CD4-positive, CD25-positive, alpha-beta regulatory T cell (primary cell): ENCODE measurements around the gene NDST4. TPM values are rescaled to one million over a fixed set of nuclear protein-coding genes. Genes with fewer than 3 reads are reported as not detected.

Experiments used
- ATAC-seq, 2 donors: fragments of 150-1000 bp; cut with Tn5 transposase; one replicate each; pipeline ENCODE4 v1.10.0; 2021; ENCODE audit warnings: low read depth in 2 of 2, moderate number of reproducible peaks in 2 of 2, moderate library complexity in 1 of 2
- DNase-seq, 3 donors: peaks; one replicate each; pipeline versions ENCODE4 v3.0.0 to v3.0.0-alpha.2; 2012 to 2022; ENCODE audit warnings: mixed read lengths in 1 of 3
- H3K27ac ChIP-seq: one replicate; pipeline ENCODE4 v1.7.0; 2013; ENCODE audit warnings: mild to moderate bottlenecking, low read length; ENCODE audit not compliant: insufficient read depth, poor library complexity, severe bottlenecking
- H3K27me3 ChIP-seq: one replicate; pipeline ENCODE4 v1.7.0; 2013; ENCODE audit warnings: low read length; ENCODE audit not compliant: control insufficient read depth, insufficient read depth
- H3K36me3 ChIP-seq: one replicate; pipeline ENCODE4 v1.7.0; 2013; ENCODE audit warnings: mild to moderate bottlenecking, low read length, moderate library complexity; ENCODE audit not compliant: control insufficient read depth, insufficient read depth
- H3K4me1 ChIP-seq: 2 replicates; pipeline ENCODE4 v1.7.0; 2013; ENCODE audit warnings: mild to moderate bottlenecking, low read length; ENCODE audit not compliant: insufficient read depth, control insufficient read depth, poor library complexity, severe bottlenecking
- H3K4me3 ChIP-seq: one replicate; pipeline ENCODE4 v1.7.0; 2013; ENCODE audit warnings: low read depth, mild to moderate bottlenecking, low read length, moderate library complexity
- H3K9me3 ChIP-seq, 2 experiments: 1 replicate in 1 of 2; 2 replicates in 1 of 2; pipeline ENCODE4 v1.7.0; 2013; ENCODE audit warnings: low read length in 2 of 2, mild to moderate bottlenecking in 1 of 2, moderate library complexity in 1 of 2; ENCODE audit not compliant: control insufficient read depth in 2 of 2
- H3K27ac Mint-ChIP-seq, 3 donors: one replicate each; pipeline ENCODE4 v1.8.0; 2020 to 2022; ENCODE audit warnings: mild to moderate bottlenecking in 3 of 3, mixed read lengths in 3 of 3, moderate library complexity in 2 of 3
- H3K27me3 Mint-ChIP-seq: one replicate; pipeline ENCODE4 v1.8.0; 2022; ENCODE audit warnings: mild to moderate bottlenecking, mixed read lengths
- H3K36me3 Mint-ChIP-seq: one replicate; pipeline ENCODE4 v1.8.0; 2020; ENCODE audit warnings: mixed read lengths
- H3K4me1 Mint-ChIP-seq, 4 donors: one replicate each; pipeline ENCODE4 v1.8.0; 2020 to 2022; ENCODE audit warnings: mixed read lengths in 4 of 4, mild to moderate bottlenecking in 1 of 4
- H3K4me3 Mint-ChIP-seq, 4 donors: one replicate each; pipeline ENCODE4 v1.8.0; 2020 to 2022; ENCODE audit warnings: mild to moderate bottlenecking in 4 of 4, mixed read lengths in 4 of 4, moderate library complexity in 3 of 4
- H3K9me3 Mint-ChIP-seq, 7 donors: one replicate each; pipeline ENCODE4 v1.8.0; 2020 to 2022; ENCODE audit warnings: mixed read lengths in 7 of 7, mild to moderate bottlenecking in 3 of 7, moderate library complexity in 2 of 7
- polyA plus RNA-seq, 4 donors: library from polyadenylated mRNA; unstranded; fragments of 300-500 nt; fragmentation: Illumina TruSeq; gene quantifications; one replicate each; pipeline ENCODE4 v1.2.3, GENCODE V29; 2021
- total RNA-seq: library from RNA; stranded (reverse); gene quantifications from one replicate; pipeline ENCODE4 v1.2.3, GENCODE V29; 2022

The NDST4 gene
- total and polyA plus RNA-seq, 5 donors from 2014 or later, result not detected

GRCh38 chr4:114924311-114924710 is 189.1 kb downstream of the NDST4 start:
- H3K27me3 Mint-ChIP-seq, result no peaks in the 10 kb centered on the region
- no peak for ATAC-seq
- no peaks in the 10 kb centered on the region for H3K4me1 Mint-ChIP-seq

GRCh38 chr4:114922592-114922933 is 190.9 kb downstream of the NDST4 start:
- no peaks in the 10 kb centered on the region for H3K4me1 Mint-ChIP-seq

More at GRCh38 chr4:114924311-114924710, 189.1 kb downstream of the NDST4 start:
- no peaks in the 10 kb centered on the region for H3K4me1 ChIP-seq
- H3K36me3 ChIP-seq, result no peaks in the 10 kb centered on the region
- H3K9me3 ChIP-seq, result no peaks in the 10 kb centered on the region
- Mint-ChIP-seq H3K27ac (no peak overlapping the region), H3K4me3 (no peak overlapping the region), H3K36me3 (no peaks in the 10 kb centered on the region), H3K9me3 (peaks cover 0 to 6% (median 3%) of the 10 kb centered on the region in 7 donors)
- no peak overlapping the region for H3K4me3 ChIP-seq
- H3K27ac ChIP-seq, result no peak overlapping the region
- H3K27me3 ChIP-seq, result no peaks in the 10 kb centered on the region
- no peak for DNase-seq

DNA sequence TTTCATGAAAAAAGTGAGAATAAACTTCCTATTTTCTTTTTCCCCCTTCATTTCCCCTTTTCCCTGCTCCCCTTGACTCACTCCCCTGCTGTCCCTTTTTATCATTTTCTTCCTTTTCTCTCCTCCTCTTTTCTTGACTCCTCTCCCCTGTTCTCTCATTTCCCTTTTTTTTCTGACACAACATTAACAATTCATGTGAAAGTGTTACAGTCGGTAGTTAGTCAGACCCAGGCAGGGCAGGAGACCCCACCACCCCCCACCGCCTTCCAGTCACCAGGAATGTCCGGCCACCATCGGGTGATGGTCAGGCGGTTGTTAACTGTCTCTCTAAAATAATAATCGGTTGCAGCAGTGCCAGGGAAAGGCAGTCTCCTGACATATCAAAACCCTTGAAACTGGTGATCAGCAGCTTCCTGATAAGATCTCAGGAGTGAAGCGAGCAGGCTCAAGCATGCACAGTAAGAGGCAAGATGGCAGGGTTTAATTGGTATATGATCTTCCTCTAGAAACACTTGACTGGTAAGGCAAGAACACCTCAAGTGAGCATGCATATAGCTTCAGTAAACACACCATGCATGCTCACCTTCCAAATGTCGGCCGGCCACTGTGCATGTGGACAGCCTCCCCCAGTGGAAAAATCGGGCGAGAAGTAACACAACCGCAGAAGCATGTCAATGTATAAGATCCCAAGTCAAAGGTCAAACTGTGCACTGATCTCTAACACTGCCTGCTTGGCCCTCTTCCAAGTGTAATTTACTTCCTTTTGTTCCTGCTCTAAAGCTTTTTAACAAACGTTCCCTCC is 191.4 kb downstream of the NDST4 start:
- no peaks in the 10 kb centered on the region for H3K9me3 ChIP-seq
- DNase-seq (no peak), ATAC-seq (no peak)
- peaks cover 0 to 3% (median 0%) of the 10 kb centered on the region in 7 donors for H3K9me3 Mint-ChIP-seq
- H3K36me3 ChIP-seq, result no peaks in the 10 kb centered on the region
- H3K27me3 Mint-ChIP-seq, result no peaks in the 10 kb centered on the region
- H3K27ac Mint-ChIP-seq, result no peak overlapping the region
- H3K4me1 Mint-ChIP-seq, result no peaks in the 10 kb centered on the region
- no peaks in the 10 kb centered on the region for H3K27me3 ChIP-seq
- H3K4me3 Mint-ChIP-seq, result no peak overlapping the region
- no peaks in the 10 kb centered on the region for H3K36me3 Mint-ChIP-seq
- no peaks in the 10 kb centered on the region for H3K4me1 ChIP-seq
- no peak overlapping the region for H3K27ac ChIP-seq
- no peak overlapping the region for H3K4me3 ChIP-seq

More at GRCh38 chr4:114922592-114922933, 190.9 kb downstream of the NDST4 start:
- H3K27me3 ChIP-seq, result no peaks in the 10 kb centered on the region
- H3K4me1 ChIP-seq, result no peaks in the 10 kb centered on the region
- Mint-ChIP-seq H3K9me3 (peaks cover 0 to 3% (median 0%) of the 10 kb centered on the region in 7 donors), H3K27ac (peak overlapping the region in 1 of 3 donors; percentile 21), H3K27me3 (no peaks in the 10 kb centered on the region), H3K4me3 (no peak overlapping the region), H3K36me3 (no peaks in the 10 kb centered on the region)
- H3K27ac ChIP-seq, result no peak overlapping the region
- DNase-seq (no peak), ATAC-seq (no peak)
- no peak overlapping the region for H3K4me3 ChIP-seq
- no peaks in the 10 kb centered on the region for H3K36me3 ChIP-seq
- no peaks in the 10 kb centered on the region for H3K9me3 ChIP-seq

DNA sequence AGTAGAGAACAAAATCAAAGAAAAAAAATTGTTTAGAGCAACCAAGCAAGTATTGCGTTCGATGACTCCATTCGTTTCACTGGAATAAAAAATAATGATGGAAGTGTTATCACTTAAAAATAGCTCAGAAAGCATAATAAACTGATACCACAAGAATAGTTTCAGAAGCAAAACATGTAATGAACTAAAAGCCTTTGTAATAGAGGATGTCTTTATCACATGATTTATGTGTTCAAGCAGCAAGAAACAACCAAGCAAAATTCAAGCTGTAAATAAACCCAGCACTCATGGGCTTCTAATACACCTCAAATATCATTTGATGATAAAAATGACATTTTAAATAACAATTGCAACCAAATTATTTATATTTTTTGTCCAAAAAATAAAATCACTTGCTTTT is 192.2 kb downstream of the NDST4 start:
- H3K9me3 Mint-ChIP-seq, result peaks cover 0 to 3% (median 0%) of the 10 kb centered on the region in 7 donors
- H3K4me3 Mint-ChIP-seq, result no peak overlapping the region

DNA sequence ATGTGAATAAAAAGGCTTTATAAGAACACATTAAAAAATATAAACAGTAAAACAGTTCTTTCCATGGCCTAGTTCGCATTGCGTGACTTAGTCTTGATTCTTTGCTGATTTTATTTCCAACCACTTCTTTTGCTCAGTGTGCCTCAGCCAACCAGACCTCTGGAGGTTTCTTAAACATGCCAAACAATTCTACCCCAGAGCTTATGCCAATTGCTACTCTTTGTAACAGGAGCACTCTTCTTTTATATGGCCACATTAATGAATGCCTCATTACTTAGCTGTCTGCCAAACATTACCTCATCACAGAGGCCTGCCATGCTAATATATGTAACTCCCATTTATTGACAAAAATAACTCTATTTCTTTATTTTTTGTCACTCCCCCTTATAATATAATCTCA is 202.3 kb downstream of the NDST4 start:
- Histone ChIP-seq H3K36me3 (no peaks in the 10 kb centered on the region), H3K4me3 (no peak overlapping the region), H3K27ac (no peak overlapping the region), H3K9me3 (no peaks in the 10 kb centered on the region), H3K27me3 (no peaks in the 10 kb centered on the region), H3K4me1 (no peaks in the 10 kb centered on the region)
- no peak for DNase-seq
- no peak for ATAC-seq
- H3K27ac Mint-ChIP-seq, result no peak overlapping the region
- H3K4me3 Mint-ChIP-seq, result no peak overlapping the region
- H3K27me3 Mint-ChIP-seq, result no peaks in the 10 kb centered on the region
- no peaks in the 10 kb centered on the region for H3K36me3 Mint-ChIP-seq
- peaks cover 0 to 10% (median 0%) of the 10 kb centered on the region in 7 donors for H3K9me3 Mint-ChIP-seq
- H3K4me1 Mint-ChIP-seq, result no peaks in the 10 kb centered on the region

More for the DNA sequence above, 192.2 kb downstream of the NDST4 start:
- Mint-ChIP-seq H3K27me3 (no peaks in the 10 kb centered on the region), H3K27ac (no peak overlapping the region), H3K4me1 (no peaks in the 10 kb centered on the region), H3K36me3 (no peaks in the 10 kb centered on the region)
- no peak overlapping the region for H3K27ac ChIP-seq
- ATAC-seq (no peak), DNase-seq (no peak)
- H3K27me3 ChIP-seq, result no peaks in the 10 kb centered on the region
- H3K9me3 ChIP-seq, result no peaks in the 10 kb centered on the region
- no peak overlapping the region for H3K4me3 ChIP-seq
- H3K36me3 ChIP-seq, result no peaks in the 10 kb centered on the region
- no peaks in the 10 kb centered on the region for H3K4me1 ChIP-seq

GRCh38 chr4:114907568-114907967 is 205.9 kb downstream of the NDST4 start:
- Histone ChIP-seq H3K27me3 (no peaks in the 10 kb centered on the region), H3K4me3 (no peak overlapping the region), H3K4me1 (no peaks in the 10 kb centered on the region), H3K27ac (no peak overlapping the region), H3K36me3 (no peaks in the 10 kb centered on the region), H3K9me3 (no peaks in the 10 kb centered on the region)
- H3K36me3 Mint-ChIP-seq, result no peaks in the 10 kb centered on the region
- no peaks in the 10 kb centered on the region for H3K27me3 Mint-ChIP-seq
- H3K27ac Mint-ChIP-seq, result no peak overlapping the region
- H3K4me3 Mint-ChIP-seq, result no peak overlapping the region
- DNase-seq (no peak), ATAC-seq (no peak)
- H3K9me3 Mint-ChIP-seq, result peaks cover 0 to 11% (median 0%) of the 10 kb centered on the region in 7 donors
- no peaks in the 10 kb centered on the region for H3K4me1 Mint-ChIP-seq

GRCh38 chr4:114905017-114905416 is 208.4 kb downstream of the NDST4 start:
- H3K4me3 ChIP-seq, result no peak overlapping the region
- H3K9me3 Mint-ChIP-seq, result peaks cover 0 to 9% (median 0%) of the 10 kb centered on the region in 7 donors
- no peaks in the 10 kb centered on the region for H3K27me3 ChIP-seq
- no peak overlapping the region for H3K27ac Mint-ChIP-seq
- H3K9me3 ChIP-seq, result no peaks in the 10 kb centered on the region
- DNase-seq (no peak), ATAC-seq (no peak)
- H3K4me1 ChIP-seq, result no peaks in the 10 kb centered on the region
- H3K36me3 Mint-ChIP-seq, result no peaks in the 10 kb centered on the region
- no peaks in the 10 kb centered on the region for H3K4me1 Mint-ChIP-seq
- no peak overlapping the region for H3K4me3 Mint-ChIP-seq
- H3K27ac ChIP-seq, result no peak overlapping the region
- no peaks in the 10 kb centered on the region for H3K27me3 Mint-ChIP-seq
- no peaks in the 10 kb centered on the region for H3K36me3 ChIP-seq

DNA sequence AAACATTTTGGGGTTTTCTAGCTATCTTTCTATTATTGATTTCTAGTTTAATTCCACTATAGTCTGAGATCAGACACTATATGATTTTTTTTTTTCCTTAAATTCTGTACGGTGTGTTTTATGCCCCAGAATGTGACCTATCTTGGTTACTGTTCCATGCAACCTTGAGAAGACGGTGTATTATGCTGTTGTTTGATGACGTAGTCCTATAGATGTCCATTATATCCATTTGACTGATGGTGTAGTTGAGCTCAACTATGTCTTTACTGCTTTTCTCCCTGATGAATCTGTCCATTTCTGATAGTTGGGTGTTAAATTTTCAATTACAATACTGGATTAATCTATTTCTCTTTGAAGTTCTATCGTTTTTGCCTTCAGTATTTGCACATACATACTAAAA is 212.5 kb downstream of the NDST4 start:
- no peaks in the 10 kb centered on the region for H3K36me3 Mint-ChIP-seq
- no peak overlapping the region for H3K4me3 ChIP-seq
- H3K27ac ChIP-seq, result no peak overlapping the region
- H3K9me3 Mint-ChIP-seq, result peaks cover 0 to 8% (median 0%) of the 10 kb centered on the region in 7 donors
- no peak for DNase-seq
- no peak overlapping the region for H3K27ac Mint-ChIP-seq
- no peak for ATAC-seq
- H3K27me3 Mint-ChIP-seq, result no peaks in the 10 kb centered on the region
- no peaks in the 10 kb centered on the region for H3K4me1 ChIP-seq
- no peak overlapping the region for H3K4me3 Mint-ChIP-seq
- H3K36me3 ChIP-seq, result no peaks in the 10 kb centered on the region
- H3K9me3 ChIP-seq, result no peaks in the 10 kb centered on the region
- H3K27me3 ChIP-seq, result no peaks in the 10 kb centered on the region
- no peaks in the 10 kb centered on the region for H3K4me1 Mint-ChIP-seq
